H1 (cell line): Measurements from ENCODE around the gene DCDC2C. TPM values are rescaled to one million over a fixed set of nuclear protein-coding genes. Genes with fewer than 3 reads are reported as not detected.
"Not testable (repeated sequence)": the region's sequence is repeated elsewhere in the genome, so short reads cannot be mapped to it uniquely, and the experiment has no call there.

ENCODE experiments used
- CTCF ChIA-PET: fragments of 300-600 bp; sonication (Branson Sonifier 250); formaldehyde crosslinking; loops from one replicate; lab custom pipeline; 2021; ENCODE audit not compliant: partially characterized antibody; lab: Charles Lee
- POLR2A ChIA-PET: fragments of 300-600 bp; sonication (Branson Sonifier 250); formaldehyde crosslinking; loops from one replicate; lab custom pipeline; 2021; ENCODE audit warnings: inconsistent platforms; ENCODE audit not compliant: partially characterized antibody; lab: Charles Lee
- DNase-seq, 2 experiments: peaks; one replicate each; pipeline versions ENCODE4 v3.0.0 to v3.0.0-alpha.2; 2010 to 2022; ENCODE audit warnings: low spot score in 2 of 2, low read depth in 1 of 2, mixed read lengths in 1 of 2
- FAIRE-seq: peaks from 2 replicates; lab custom pipeline; 2011; peaks lifted over from hg19 to GRCh38; lab: Jason Lieb, UNC
- H2AFZ ChIP-seq: 2 replicates; pipeline ENCODE4 v1.8.1; 2012; ENCODE audit warnings: low read length, inconsistent platforms
- H2AK5ac ChIP-seq: 2 replicates; pipeline ENCODE4 v1.6.1; 2013; ENCODE audit warnings: low read depth, low read length
- H2BK120ac ChIP-seq: replicated peaks from 2 replicates; pipeline ENCODE3; 2013; ENCODE audit warnings: low read depth, low read length, inconsistent platforms
- H2BK12ac ChIP-seq: 2 replicates; pipeline ENCODE4 v1.6.1; 2013; ENCODE audit warnings: low read depth, low read length
- H2BK15ac ChIP-seq: 2 replicates; pipeline ENCODE4 v1.6.1; 2013; ENCODE audit warnings: low read length
- H2BK20ac ChIP-seq: 2 replicates; pipeline ENCODE4 v1.6.1; 2013; ENCODE audit warnings: low read length
- H2BK5ac ChIP-seq: 2 replicates; pipeline ENCODE4 v1.6.1; 2013; ENCODE audit warnings: low read depth, low read length
- H3K14ac ChIP-seq: 2 replicates; pipeline ENCODE4 v1.6.1; 2013; ENCODE audit warnings: inconsistent platforms; ENCODE audit not compliant: insufficient read length
- H3K18ac ChIP-seq: 2 replicates; pipeline ENCODE4 v1.6.1; 2013; ENCODE audit warnings: low read length; ENCODE audit errors: extremely low read depth
- H3K23ac ChIP-seq: 2 replicates; pipeline ENCODE4 v1.6.1; 2013; ENCODE audit warnings: inconsistent platforms; ENCODE audit not compliant: insufficient read length
- H3K23me2 ChIP-seq: 2 replicates; pipeline ENCODE4 v1.6.1; 2013; ENCODE audit warnings: low read depth, low read length
- H3K27ac ChIP-seq: 2 replicates; pipeline ENCODE4 v1.6.1; 2011; ENCODE audit warnings: low read depth, low read length, inconsistent platforms
- H3K27me3 ChIP-seq, 4 experiments: replicated peaks in 1 of 4; 1 replicate in 1 of 4; 2 replicates in 3 of 4; pipeline versions ENCODE4 v1.6.1 to v1.8.1; 2011 to 2013; ENCODE audit warnings: low read length in 3 of 4, mild to moderate bottlenecking in 3 of 4, inconsistent platforms in 2 of 4, mixed read lengths in 2 of 4, moderate library complexity in 1 of 4; ENCODE audit not compliant: control insufficient read depth in 3 of 4, insufficient read depth in 3 of 4; ENCODE audit errors: extremely low read depth in 1 of 4
- H3K36me3 ChIP-seq, 4 experiments: 2 replicates each; pipeline versions ENCODE4 v1.6.1 to v1.8.1; 2011 to 2013; ENCODE audit warnings: mild to moderate bottlenecking in 4 of 4, low read length in 3 of 4, moderate library complexity in 2 of 4, control low read depth in 1 of 4, inconsistent platforms in 1 of 4; ENCODE audit not compliant: insufficient read depth in 4 of 4, control insufficient read depth in 2 of 4
- H3K4ac ChIP-seq: replicated peaks from 2 replicates; pipeline ENCODE3; 2013; ENCODE audit warnings: low read length, low read depth, mixed read lengths, inconsistent platforms; ENCODE audit not compliant: insufficient read length
- H3K4me1 ChIP-seq, 4 experiments: replicated peaks in 1 of 4; 1 replicate in 1 of 4; 2 replicates in 3 of 4; pipeline versions ENCODE4 v1.6.1 to v1.8.1; 2011 to 2013; ENCODE audit warnings: low read length in 3 of 4, inconsistent platforms in 2 of 4, mixed read lengths in 1 of 4; ENCODE audit not compliant: insufficient read depth in 4 of 4, control insufficient read depth in 3 of 4
- H3K4me2 ChIP-seq, 2 experiments: 2 replicates each; pipeline versions ENCODE4 v1.6.1 to v1.8.1; 2011 to 2013; ENCODE audit warnings: low read depth in 2 of 2, low read length in 2 of 2, control low read depth in 1 of 2, inconsistent platforms in 1 of 2, mild to moderate bottlenecking in 1 of 2; ENCODE audit not compliant: insufficient read depth in 1 of 2
- H3K4me3 ChIP-seq, 4 experiments: fragments of 200-600, 300-600 bp in 1 of 4; sonication (generic), shearing (Covaris generic), sonication (Bioruptor Twin) in 1 of 4; 2 replicates each; pipeline versions ENCODE4 v1.5.1 to v1.8.1; 2011 to 2016; ENCODE audit warnings: low read length in 4 of 4, low read depth in 3 of 4, control low read depth in 2 of 4, inconsistent platforms in 2 of 4, mild to moderate bottlenecking in 2 of 4, mixed read lengths in 1 of 4, moderate library complexity in 1 of 4; ENCODE audit not compliant: insufficient read depth in 2 of 4; ENCODE audit errors: extremely low read depth in 1 of 4
- H3K56ac ChIP-seq: replicated peaks from 2 replicates; pipeline ENCODE3; 2013; ENCODE audit warnings: low read depth, mild to moderate bottlenecking, mixed read lengths, low read length, inconsistent platforms; ENCODE audit not compliant: insufficient read length
- H3K79me1 ChIP-seq: 2 replicates; pipeline ENCODE4 v1.6.1; 2013; ENCODE audit warnings: low read depth, low read length, control low read depth
- H3K79me2 ChIP-seq, 2 experiments: 2 replicates each; pipeline versions ENCODE4 v1.6.1 to v1.8.1; 2012 to 2013; ENCODE audit warnings: low read length in 2 of 2, mild to moderate bottlenecking in 2 of 2, inconsistent platforms in 1 of 2; ENCODE audit not compliant: insufficient read depth in 2 of 2, control insufficient read depth in 1 of 2
- H3K9ac ChIP-seq, 4 experiments: replicated peaks in 1 of 4; 1 replicate in 1 of 4; 2 replicates in 3 of 4; pipeline versions ENCODE4 v1.6.1 to v1.8.1; 2011 to 2013; ENCODE audit warnings: low read depth in 3 of 4, low read length in 3 of 4, control low read depth in 2 of 4, mild to moderate bottlenecking in 2 of 4, moderate library complexity in 2 of 4, inconsistent platforms in 1 of 4; ENCODE audit errors: extremely low read depth in 1 of 4
- H3K9me3 ChIP-seq, 2 experiments: 2 replicates each; pipeline versions ENCODE4 v1.6.1 to v1.8.1; 2012 to 2013; ENCODE audit warnings: mild to moderate bottlenecking in 2 of 2, moderate library complexity in 2 of 2, control low read depth in 1 of 2, inconsistent platforms in 1 of 2, low read depth in 1 of 2, low read length in 1 of 2, mixed read lengths in 1 of 2; ENCODE audit not compliant: insufficient read depth in 2 of 2
- H4K20me1 ChIP-seq, 2 experiments: replicated peaks in 1 of 2; 2 replicates each; pipeline versions ENCODE3 to v1.8.1; 2011 to 2013; ENCODE audit warnings: inconsistent platforms in 2 of 2, low read length in 2 of 2, mild to moderate bottlenecking in 1 of 2; ENCODE audit not compliant: insufficient read depth in 2 of 2, control insufficient read depth in 1 of 2
- H4K5ac ChIP-seq: 2 replicates; pipeline ENCODE4 v1.6.1; 2013; ENCODE audit warnings: low read length, low read depth, mixed read lengths, inconsistent platforms; ENCODE audit not compliant: insufficient read length
- H4K8ac ChIP-seq: 2 replicates; pipeline ENCODE4 v1.8.0; 2013; ENCODE audit warnings: mild to moderate bottlenecking, moderate library complexity, low read length, inconsistent platforms; ENCODE audit not compliant: insufficient read depth; ENCODE audit errors: extremely low read depth
- H4K91ac ChIP-seq: replicated peaks from 2 replicates; pipeline ENCODE3; 2013; ENCODE audit warnings: low read length, mixed read lengths, inconsistent platforms; ENCODE audit not compliant: insufficient read length
- POU5F1 ChIP-seq: IDR thresholded peaks from 2 replicates; pipeline ENCODE4 v1.6.1; 2011; ENCODE audit warnings: low read depth, mild to moderate bottlenecking, low read length, moderate library complexity
- WGBS, 2 experiments: shearing (Covaris generic) in 1 of 2; methylation state at CpG; one replicate each; pipeline versions ENCODE4 v1.1.6 to v1.1.7; 2013 to 2015; ENCODE audit warnings: low lambda C conversion rate in 2 of 2, mixed read lengths in 2 of 2, inconsistent platforms in 1 of 2, low coverage in 1 of 2, missing lambda C conversion rate in 1 of 2; ENCODE audit not compliant: insufficient replicate concordance in 2 of 2, insufficient coverage in 1 of 2, insufficient read length in 1 of 2; ENCODE audit errors: extremely low coverage in 1 of 2, missing lambda C conversion rate in 1 of 2; 5-methylcytosine and 5-hydroxymethylcytosine counted together
- polyA plus RNA-seq, 7 experiments: library from polyadenylated mRNA; depleted of rRNA in 3 of 7; stranded (reverse) in 5 of 7; unstranded in 2 of 7; fragments of >200 nt in 5 of 7; fragments of 200-250 nt in 2 of 7; gene quantifications; 1 replicate in 5 of 7; 2 replicates in 1 of 7; 4 replicates in 1 of 7; pipeline versions ENCODE4 v1.2.1 to v1.2.3, GENCODE V29; 2011 to 2013; ENCODE audit warnings: missing spikeins in 2 of 7, mixed read lengths in 2 of 7
- total RNA-seq: library from RNA; stranded (reverse); fragmentation: NEBNext Ultra II Directional; extraction: Animal tissue kit (Norgen Biotek cat#: 25700); gene quantifications from 2 replicates; pipeline ENCODE4 v1.2.1, GENCODE V29; 2021
- TF ChIP-seq, protein P1 (sequence below): IDR thresholded peaks from 2 replicates; pipeline ENCODE4 v1.6.1; 2012; ENCODE audit warnings: inconsistent platforms
- TF ChIP-seq, protein P2 (sequence below): IDR thresholded peaks from 2 replicates; pipeline ENCODE4 v1.6.1; 2011; ENCODE audit warnings: low read length, improper control_type of control experiment

Gene DCDC2C
- total and polyA plus RNA-seq, 2 of the 8 experiments (the other 6 are each of a cell fraction or from before 2014, with no cell fraction given) = 0.50 TPM; not detected in 1

DNA sequence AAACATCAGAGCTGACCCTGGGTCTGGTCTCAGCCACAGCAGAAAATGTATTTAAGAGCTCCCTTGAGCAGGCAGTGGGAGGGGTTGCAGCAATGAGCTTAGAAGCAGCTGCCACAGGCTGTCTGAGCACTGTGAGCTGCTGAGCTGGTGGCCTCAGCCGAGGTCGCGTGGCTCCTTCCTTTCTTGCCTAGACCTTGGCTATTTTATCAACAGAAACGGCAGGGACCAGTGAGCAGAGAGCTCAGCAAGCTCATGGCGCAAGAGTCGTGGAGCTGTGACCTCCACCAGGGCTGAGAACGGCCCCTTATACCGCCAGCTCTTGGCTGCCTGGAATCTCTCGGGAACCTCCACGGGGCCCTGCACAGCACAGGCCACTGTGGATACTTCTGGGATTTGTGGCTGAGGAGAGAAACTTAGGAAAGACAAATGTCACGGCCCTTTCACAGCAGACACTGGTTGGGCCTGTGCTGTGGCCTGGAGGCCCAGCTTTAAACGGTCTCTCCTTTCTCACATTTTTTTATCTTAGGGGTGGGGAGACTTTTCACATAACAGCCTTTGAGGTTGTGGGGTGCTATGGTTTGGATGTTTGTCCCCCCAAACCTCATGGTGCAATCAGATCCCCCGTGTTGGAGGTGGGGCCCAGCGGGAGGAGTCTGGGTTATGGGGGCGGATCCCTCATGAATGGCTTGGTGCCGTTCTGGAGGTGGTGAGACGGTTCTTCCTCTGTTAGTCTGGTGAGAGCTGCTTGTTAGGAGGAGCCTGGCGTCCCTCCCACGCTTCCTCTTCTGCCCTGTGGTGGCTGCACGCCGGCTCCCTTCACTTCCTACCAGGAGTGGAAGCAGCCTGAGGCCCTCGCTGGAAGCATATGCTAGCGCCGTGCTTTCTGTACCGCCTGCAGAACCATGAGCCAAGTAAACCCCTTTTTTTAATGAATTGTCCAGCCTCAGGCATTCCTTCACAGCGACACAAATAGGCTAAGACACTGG is 43.6 kb upstream of the DCDC2C start (continued):
- TF ChIP-seq, protein P1, sequence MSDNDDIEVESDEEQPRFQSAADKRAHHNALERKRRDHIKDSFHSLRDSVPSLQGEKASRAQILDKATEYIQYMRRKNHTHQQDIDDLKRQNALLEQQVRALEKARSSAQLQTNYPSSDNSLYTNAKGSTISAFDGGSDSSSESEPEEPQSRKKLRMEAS = no peak
- TF ChIP-seq, protein P2, sequence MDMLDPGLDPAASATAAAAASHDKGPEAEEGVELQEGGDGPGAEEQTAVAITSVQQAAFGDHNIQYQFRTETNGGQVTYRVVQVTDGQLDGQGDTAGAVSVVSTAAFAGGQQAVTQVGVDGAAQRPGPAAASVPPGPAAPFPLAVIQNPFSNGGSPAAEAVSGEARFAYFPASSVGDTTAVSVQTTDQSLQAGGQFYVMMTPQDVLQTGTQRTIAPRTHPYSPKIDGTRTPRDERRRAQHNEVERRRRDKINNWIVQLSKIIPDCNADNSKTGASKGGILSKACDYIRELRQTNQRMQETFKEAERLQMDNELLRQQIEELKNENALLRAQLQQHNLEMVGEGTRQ = no peak
- no peak for TF ChIP-seq POU5F1

DNA sequence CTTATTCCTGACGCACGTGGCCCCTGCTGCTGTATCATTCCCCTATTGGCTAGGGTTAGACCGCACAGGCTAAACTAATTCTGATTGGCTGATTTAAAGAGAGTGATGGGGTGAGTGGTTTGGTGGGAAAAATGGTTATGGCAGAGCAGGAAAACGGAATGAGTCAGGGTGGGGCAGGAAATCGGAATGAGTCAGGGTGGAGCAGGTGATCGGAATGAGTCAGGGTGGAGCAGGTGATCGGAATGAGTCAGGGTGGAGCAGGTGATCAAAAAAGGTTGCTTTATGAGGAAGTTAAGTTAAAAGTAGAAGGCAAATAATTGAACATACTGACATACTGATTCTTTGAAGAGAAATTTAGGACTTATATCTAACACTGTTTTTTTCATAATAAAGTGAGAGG is 42.7 kb upstream of the DCDC2C start:
- not testable (repeated sequence) for H3K4me2 ChIP-seq, H3K27ac ChIP-seq, H2BK15ac ChIP-seq, H3K14ac ChIP-seq, H2BK120ac ChIP-seq, H3K9me3 ChIP-seq, H3K23ac ChIP-seq, H2AK5ac ChIP-seq, H3K36me3 ChIP-seq, FAIRE-seq, H3K23me2 ChIP-seq, H3K79me1 ChIP-seq, DNase-seq, H3K18ac ChIP-seq, H3K79me2 ChIP-seq, H3K4me3 ChIP-seq, H2BK5ac ChIP-seq, H3K9ac ChIP-seq, H3K27me3 ChIP-seq, H4K91ac ChIP-seq, H4K5ac ChIP-seq, H4K20me1 ChIP-seq, H2BK12ac ChIP-seq, H3K56ac ChIP-seq, H2AFZ ChIP-seq, H4K8ac ChIP-seq, H2BK20ac ChIP-seq, H3K4ac ChIP-seq
- 95% methylated on average over 7 of the region's 7 CpGs; no CpG with 5 or more reads in 1 of the 2 experiments for WGBS, 2 experiments
- H3K4me1 ChIP-seq = peaks cover 5 to 19% (median 9%) of the 10 kb centered on the region in 4 experiments; a peak in 5 of 7 replicates
- ChIA-PET POLR2A (interaction anchor here (1.3 kb wide), 1 partner anchor 8 kb away, joined by 4 read pairs; no protein-coding TSS in a partner anchor), CTCF (interaction anchor here (1.1 to 1.6 kb wide), 3 partner anchors 9 to 33 kb away, joined by 3 to 9 read pairs (median 5); no protein-coding TSS in a partner anchor)
